HFF-Myc (cell line): ENCODE results near the gene TSPOAP1.
A peak's percentile ranks its signal among the peaks of the same experiment; 100 is the strongest.

Experiments
- DNase-seq: peaks from one replicate; pipeline ENCODE4 v3.0.0-alpha.2; 2011; ENCODE audit warnings: low read depth; ENCODE audit errors: extremely low read depth
- H3K4me3 ChIP-seq: replicated peaks from 2 replicates; pipeline ENCODE4 v1.5.1; 2011; ENCODE audit warnings: low read depth, mild to moderate bottlenecking, control low read depth, low read length
- TF ChIP-seq, protein P1 (sequence below): IDR thresholded peaks from 2 replicates; pipeline ENCODE4 v1.5.1; 2012; ENCODE audit warnings: mild to moderate bottlenecking, low read depth, low read length, control low read depth; ENCODE audit errors: missing control alignments

Gene TSPOAP1

DNA sequence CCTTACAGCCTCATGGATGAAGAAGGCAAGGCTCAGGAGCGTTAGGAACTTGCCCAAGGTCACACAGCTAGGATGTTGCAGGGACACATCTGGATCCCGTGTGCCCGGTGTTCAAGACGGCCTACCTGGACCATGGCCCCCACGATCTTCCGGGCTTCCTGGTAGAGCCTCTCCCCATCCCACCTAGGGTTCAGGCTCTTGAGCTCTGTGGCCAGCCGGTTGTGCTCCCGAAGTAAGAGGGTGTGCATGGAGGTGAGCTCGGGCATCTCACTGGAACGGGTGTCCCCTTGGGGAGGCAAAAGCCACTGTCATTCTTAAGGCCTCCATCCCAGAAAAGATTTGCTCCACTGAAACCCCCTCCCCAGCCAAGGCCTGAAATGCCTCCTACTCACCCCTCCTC lies 53.2 kb downstream of the TSPOAP1 start:
- DNase-seq: no peak
- no peak overlapping the region for H3K4me3 ChIP-seq
- TF ChIP-seq, protein P1, sequence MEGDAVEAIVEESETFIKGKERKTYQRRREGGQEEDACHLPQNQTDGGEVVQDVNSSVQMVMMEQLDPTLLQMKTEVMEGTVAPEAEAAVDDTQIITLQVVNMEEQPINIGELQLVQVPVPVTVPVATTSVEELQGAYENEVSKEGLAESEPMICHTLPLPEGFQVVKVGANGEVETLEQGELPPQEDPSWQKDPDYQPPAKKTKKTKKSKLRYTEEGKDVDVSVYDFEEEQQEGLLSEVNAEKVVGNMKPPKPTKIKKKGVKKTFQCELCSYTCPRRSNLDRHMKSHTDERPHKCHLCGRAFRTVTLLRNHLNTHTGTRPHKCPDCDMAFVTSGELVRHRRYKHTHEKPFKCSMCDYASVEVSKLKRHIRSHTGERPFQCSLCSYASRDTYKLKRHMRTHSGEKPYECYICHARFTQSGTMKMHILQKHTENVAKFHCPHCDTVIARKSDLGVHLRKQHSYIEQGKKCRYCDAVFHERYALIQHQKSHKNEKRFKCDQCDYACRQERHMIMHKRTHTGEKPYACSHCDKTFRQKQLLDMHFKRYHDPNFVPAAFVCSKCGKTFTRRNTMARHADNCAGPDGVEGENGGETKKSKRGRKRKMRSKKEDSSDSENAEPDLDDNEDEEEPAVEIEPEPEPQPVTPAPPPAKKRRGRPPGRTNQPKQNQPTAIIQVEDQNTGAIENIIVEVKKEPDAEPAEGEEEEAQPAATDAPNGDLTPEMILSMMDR: no peak

DNA sequence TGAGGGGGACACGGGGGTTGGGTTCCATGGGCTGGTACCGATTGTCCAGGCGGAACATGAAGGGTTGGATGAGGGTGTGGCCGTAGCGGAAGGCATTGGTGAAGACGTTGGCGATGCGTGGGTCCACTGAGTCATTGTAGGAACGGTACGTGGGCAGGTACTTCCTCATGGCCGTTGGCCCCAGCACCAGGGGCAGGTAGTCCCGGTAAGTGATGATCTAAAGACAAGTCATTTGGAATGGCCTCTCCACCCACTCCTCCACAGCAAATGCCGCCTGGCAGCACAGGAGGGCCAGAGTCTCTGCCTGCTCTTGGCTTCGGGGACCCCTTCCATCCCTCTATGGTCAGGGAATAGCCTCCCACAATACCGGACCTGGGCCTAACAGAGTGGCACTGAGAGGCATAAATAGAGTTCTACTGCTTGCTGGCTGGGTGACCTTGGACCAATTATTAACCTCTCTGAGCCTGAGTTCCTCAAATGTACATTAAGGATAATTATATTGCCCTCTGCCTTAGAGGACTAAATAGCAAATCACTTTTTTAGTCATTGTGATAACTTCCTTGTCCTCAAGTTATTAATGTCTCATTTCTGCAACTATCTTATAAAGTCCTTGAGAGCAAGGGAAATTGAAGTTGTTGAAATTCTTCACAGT lies 55.0 kb downstream of the TSPOAP1 start:
- TF ChIP-seq, protein P1: no peak
- no peak overlapping the region for H3K4me3 ChIP-seq
- no peak for DNase-seq

DNA sequence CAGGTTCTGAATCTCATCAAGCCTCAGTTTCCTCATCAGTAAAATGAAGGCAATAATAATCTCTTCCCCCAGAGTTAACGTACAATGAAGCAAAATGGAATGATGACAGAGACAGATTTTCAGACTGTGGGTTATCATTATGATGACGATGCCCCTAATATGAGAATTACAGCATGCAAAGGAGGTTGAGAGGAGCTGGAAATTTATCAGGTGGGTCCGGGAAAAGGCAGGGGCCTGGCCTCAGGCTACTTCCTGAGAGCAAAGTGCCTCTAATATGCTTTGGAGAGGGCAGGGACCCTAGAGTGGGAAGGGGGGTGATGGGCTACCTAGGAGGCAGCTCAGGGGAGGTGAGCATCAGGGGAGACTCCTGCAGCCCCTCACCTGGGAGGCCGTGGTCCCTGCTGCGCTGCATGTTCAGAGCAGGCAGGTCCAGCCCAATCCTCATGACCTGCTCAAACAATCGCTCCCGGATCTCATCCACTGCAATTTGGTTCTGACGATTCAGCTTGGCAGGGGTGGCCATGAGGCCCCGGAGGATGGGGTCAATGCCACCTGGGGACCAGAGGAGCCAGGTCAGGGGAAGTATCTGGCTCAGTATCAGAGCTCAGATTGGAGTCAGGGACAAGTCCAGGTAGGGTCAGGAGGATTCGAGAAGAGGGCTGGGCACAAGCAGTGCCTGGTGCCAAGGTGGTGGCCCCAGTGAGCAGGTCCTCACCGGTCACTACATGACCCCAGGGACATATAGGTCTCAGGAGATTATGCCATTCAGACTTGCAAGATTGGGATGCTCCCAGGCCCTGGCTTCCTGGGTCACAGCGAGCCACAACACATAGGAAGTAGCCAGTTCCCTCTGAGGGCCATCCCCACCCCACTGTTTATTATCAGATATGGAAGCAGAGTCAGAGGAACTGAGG lies 56.0 kb downstream of the TSPOAP1 start:
- DNase-seq: no peak
- TF ChIP-seq, protein P1: no peak
- H3K4me3 ChIP-seq: no peak overlapping the region

DNA sequence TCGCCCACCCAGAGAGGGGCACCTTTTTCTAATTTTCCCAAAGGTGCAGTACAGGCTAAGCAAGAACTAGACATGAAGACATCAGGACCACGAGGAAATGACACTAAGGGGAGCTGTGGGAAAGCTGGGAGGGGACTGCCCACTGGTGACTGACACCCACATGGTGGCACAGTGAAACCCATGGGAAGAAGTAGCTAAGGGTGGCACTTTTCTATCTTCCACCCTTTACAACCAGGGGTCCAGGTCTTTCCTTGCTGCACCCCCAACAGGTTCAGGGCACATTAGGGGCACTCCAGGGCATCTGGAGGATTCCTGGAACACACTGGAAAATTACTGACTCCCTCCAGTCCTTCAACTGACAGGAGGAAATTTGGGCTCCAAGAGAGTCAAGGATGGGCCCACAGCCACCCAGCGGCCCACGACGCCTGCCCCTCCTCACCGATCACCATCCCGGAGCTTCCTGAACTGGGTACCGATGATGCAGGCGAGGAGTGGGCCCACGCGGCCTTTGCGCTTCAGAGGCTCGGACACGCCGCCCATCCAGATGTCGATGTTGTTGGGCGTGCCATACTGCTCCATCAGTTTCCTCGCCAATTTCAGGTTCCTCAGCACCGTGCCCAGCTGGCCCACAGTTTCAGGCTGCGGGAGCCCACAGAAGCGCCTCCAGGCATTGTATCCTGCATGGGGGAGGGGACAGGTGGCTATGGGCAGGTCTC lies 57.2 kb downstream of the TSPOAP1 start:
- DNase-seq: no peak
- TF ChIP-seq, protein P1: no peak
- H3K4me3 ChIP-seq: no peak overlapping the region

DNA sequence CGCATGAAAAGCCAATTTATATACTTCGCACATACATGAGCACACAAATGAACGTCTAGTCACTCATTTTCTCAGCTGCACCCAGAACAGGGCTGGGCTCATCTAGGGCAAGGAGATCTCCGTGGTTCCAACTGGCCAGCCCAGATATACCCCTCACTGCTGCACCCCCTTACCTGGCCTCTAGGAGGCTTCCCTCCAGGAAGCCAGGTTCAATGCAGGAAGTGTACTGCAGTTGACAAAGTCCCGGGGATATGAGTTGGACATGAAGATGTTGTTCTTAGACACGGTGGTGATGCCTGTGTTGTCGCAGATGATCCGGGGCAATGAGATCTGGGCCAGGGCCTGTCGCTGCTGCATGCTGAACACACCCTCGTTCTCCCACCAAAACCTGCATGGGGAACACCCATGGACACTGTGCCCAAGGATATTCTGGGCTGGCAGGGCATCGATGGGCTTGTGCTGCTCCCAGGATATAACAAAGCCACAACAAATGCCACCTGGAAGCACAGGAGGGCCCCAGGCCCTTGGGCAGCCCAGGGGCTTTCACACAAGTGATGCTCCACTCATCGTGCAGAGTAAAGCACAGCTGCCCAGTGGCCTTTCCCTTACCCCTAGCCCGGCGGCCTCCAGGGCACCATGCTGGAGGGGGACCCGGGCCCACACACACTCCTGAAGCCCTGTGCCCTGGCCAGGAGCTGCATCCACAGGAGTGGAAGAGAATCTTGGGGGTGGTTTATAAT lies 57.9 kb downstream of the TSPOAP1 start:
- no peak for DNase-seq
- no peak overlapping the region for H3K4me3 ChIP-seq
- TF ChIP-seq, protein P1: peak; percentile 2
